ENCODE results near the gene SLC25A3.

DNA sequence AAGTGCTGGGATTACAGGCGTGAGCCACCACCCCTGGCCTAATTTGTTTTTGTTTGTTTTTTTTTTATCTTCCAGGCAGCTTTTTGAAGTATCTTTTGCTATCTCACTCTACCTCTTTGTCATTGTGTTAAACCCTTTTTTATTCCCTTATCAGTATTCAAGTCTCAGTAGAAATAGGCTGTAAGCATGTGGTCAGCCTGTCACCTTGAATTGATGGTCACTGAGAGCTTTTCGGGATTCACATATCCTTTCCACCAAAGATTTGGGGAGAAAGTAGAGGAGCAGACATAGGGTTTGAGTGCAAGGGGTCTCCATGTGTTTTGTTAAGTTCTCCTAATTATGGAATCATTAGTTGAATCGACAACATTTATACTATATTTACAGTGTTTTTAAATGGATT lies 41.7 kb upstream of the SLC25A3 start:
- TF ChIP-seq, protein P1, sequence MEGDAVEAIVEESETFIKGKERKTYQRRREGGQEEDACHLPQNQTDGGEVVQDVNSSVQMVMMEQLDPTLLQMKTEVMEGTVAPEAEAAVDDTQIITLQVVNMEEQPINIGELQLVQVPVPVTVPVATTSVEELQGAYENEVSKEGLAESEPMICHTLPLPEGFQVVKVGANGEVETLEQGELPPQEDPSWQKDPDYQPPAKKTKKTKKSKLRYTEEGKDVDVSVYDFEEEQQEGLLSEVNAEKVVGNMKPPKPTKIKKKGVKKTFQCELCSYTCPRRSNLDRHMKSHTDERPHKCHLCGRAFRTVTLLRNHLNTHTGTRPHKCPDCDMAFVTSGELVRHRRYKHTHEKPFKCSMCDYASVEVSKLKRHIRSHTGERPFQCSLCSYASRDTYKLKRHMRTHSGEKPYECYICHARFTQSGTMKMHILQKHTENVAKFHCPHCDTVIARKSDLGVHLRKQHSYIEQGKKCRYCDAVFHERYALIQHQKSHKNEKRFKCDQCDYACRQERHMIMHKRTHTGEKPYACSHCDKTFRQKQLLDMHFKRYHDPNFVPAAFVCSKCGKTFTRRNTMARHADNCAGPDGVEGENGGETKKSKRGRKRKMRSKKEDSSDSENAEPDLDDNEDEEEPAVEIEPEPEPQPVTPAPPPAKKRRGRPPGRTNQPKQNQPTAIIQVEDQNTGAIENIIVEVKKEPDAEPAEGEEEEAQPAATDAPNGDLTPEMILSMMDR (conservative IDR thresholded peaks at IDR 0.05 in 1 of 2, IDR thresholded peaks at IDR 0.05 in 1 of 2; ENCODE audit: extremely low read depth in 1 of 2, insufficient read depth in 1 of 2, low read depth in 1 of 2, low read length in 2 of 2), result no peak
- TF ChIP-seq EZH2 (IDR thresholded peaks at IDR 0.05; ENCODE audit: borderline replicate concordance, low read length), result no peak

All from mammary epithelial cell (primary cell).